Myocyte (in vitro differentiated cells): ENCODE measurements around the gene PTPRH. TPM values are rescaled to one million over a fixed set of nuclear protein-coding genes. Genes with fewer than 3 reads are reported as not detected.
"Not testable (repeated sequence)": the region's sequence is repeated elsewhere in the genome, so short reads cannot be mapped to it uniquely, and the experiment has no call there.

Experiments
- DNase-seq: peaks from one replicate; pipeline ENCODE4 v3.0.0-alpha.2; 2012; ENCODE audit warnings: low read depth
- total RNA-seq: library from RNA; depleted of rRNA; stranded (reverse); fragments of >200 nt; gene quantifications from 2 replicates; pipeline ENCODE4 v1.2.3, GENCODE V29; 2014

Gene PTPRH
- total RNA-seq, 1 donor from 2014 or later = 0.05 TPM

DNA sequence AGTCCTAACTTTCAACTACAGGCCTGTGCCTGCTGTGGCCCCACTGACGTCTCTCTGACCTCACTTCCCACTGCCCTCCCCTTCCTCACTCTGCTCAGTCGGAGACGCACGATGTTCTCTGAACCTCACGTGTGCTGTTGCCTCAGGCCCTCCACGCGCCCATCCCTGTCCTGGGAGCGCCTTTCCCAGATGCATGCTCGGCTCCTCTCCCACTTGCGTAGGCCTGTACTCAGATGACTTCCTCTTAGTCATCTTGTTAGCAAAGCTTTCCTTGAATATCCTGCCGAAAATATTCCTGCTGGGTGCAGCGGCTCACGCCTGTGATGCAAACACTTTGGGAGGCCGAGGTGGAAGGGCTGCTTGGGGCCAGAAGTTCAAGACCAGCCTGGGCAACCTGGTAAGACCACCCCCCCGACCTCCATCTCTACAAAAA, 19.9 kb downstream of the PTPRH start:
- peak; percentile 41 for DNase-seq

DNA sequence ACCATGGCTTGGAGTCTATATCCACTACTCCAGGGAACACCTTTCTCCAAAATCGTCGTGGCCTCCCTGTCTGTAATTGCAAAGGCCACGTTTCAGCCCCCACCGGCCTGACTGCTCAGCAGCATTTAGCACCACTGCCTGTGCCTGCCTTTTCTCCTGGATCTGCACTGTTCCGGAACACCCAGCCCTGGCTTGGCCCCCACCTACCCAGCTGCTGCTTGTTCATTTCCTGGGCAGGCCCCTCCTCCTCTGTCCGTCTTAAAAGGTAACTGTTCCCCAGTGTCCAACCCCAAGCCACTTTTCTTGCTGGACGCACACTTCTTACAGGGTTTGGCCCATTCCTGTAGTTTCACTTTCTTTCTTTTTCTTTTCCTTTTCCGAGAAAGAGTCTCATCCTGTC, 20.7 kb downstream of the PTPRH start:
- DNase-seq = no peak

DNA sequence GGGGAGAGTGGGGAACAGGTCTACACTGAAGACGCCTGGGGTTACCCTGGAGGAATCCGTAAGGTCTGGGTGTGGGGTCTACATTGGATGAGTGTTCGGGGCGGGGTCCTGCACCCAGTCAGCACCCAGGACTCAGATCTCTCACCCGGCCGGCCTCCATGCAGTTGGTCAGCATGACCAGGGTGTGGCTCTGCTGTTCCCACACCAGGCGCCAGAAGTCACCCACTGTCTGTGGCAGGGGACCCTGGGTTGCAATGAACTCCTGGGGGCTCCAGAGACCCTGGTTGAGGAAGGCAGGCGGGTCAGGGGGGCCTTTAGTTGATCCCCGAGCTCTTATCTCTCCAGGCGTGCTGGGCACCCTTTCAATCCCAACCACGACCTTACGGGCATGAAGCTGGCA, 23.2 kb downstream of the PTPRH start:
- no peak for DNase-seq

GRCh38 chr19:55181740-55182139, 27.6 kb downstream of the PTPRH start:
- no peak for DNase-seq

DNA sequence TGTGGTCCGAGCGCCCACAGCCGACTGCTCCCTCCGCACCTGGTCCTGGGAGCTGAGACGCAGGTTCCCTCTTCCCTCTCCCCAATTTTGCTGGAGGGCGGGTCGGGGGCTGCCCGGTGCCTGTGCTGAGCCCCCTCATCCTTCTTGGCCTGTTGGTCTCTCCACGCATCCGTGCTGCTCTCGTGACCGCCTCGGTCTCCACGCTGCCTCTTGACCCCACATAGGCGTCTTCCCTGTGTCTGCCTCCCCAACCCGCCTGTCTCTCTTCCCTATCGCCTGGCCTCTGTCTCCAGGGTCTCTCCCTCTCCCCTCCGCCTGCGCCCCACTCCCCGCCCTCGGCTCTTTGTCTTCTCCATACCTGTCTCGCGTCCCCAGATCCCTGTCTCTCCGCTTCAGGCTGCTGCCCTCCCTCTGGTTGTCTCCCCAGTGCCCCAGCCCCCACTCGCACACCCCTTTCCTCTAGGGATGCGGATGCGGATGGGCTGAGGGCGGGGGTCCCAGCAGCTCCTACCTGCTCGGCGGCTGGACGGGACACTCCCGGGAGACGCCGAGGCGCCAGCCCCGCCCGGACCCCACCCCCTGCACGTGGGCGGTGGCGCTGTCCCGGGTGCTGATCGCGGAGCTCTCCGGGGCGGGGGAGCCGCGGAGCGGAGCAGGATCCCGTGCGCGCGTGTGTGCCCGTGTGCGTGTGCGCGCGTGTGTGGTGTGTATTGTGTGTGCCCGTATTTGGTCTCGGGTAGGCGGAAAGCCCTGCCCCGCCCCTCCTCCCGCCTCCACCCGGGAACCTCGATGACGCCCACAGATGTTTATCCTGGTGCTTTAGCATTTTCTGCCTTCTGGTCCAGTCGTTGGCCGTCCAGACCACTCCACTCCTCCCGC, 29.5 kb downstream of the PTPRH start, which contains the start of gene SYT5:
TSS of gene SYT5 (minus strand) at position 684 of the 879 bp plus-strand sequence. CDS start 1,248 bp downstream, outside the sequence.
- DNase-seq = peak; percentile 33

GRCh38 chr19:55178781-55179599, 30.3 kb downstream of the PTPRH start:
- peak; percentile 76 for DNase-seq

GRCh38 chr19:55176076-55176475, 33.2 kb downstream of the PTPRH start:
- no peak for DNase-seq

GRCh38 chr19:55175117-55175867, 34.0 kb downstream of the PTPRH start:
- DNase-seq = no peak

GRCh38 chr19:55174425-55175116, 34.7 kb downstream of the PTPRH start:
- DNase-seq = no peak

DNA sequence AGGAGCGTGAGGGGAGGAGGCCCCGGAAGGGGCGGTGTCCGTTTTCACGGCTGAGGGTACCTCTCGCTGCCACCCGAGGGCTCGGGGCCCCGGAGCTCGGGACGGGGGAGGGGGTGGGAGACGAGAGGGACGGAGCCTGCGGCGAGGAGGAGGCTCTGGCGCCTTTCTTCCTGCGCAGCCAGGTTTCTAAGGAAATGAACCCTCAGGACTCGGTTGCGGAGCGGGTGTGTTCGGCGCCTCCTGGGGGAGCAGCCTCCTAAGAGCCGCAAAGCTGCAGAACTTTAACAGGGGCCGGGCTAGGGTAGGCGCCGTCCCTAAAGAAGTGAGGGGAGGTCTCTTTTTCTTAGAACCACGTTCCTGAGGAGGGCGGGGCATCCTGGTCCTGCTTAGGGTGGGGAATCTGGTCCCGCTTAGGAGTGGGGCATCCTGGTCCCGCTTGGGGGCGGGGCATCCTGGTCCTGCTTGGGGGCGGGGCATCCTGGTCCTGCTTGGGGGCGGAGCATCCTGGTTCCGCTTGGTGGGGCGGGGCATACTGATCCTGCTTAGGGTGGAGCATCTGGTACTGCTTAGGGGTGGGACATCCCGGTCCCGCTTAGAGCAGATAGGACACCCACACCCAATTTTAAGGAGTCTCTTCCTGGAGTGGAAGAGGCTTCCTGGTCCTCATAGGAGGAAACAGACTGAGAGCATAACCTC, 35.4 kb downstream of the PTPRH start:
- peak; percentile 65 for DNase-seq

DNA sequence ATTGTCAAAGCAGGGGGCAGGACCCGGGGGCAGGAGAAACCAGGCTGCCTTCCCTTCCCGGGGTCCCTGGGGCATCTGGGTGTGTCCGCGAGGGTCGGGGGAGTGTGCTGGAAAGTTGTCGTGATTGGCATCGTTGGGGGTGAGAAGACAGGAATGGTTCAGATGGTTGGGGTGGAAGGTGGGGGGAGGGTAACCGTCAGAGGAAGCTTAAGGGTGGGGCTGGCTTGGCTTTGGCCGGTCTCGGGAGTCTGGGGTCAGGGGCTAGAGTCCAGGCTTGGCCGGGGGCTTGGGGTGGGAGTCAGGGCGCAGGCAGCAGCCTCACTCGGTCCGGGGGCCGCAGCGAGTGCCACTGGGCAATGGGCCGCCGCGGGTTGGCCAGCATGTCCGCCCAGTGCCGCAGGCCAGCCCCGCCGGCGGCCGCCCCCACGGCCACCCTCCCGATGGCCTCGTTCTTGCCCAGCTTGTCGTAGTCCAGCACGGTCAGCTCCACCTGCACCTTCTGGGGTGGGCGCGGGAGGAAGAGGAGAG, 36.1 kb downstream of the PTPRH start:
- DNase-seq = no peak

DNA sequence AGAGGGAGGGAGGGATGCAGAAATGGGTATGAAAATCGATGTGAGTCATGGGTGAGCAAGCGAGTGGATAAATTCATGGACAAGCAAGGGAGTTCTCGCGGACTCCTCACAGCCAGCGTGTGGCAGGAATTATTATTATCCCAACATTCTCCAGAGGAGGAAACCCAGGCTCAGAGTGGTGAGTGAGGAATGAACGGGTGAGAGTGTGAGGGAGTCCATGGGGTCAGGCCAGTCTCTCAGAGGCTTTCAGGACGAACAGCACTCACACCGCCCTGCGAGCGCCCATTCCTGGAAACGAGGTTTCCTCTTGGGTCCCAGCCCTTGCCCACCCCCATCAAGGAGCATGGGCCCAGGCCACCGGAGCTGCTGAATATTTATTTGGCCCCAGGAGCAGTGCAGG, 36.6 kb downstream of the PTPRH start:
- DNase-seq = no peak

DNA sequence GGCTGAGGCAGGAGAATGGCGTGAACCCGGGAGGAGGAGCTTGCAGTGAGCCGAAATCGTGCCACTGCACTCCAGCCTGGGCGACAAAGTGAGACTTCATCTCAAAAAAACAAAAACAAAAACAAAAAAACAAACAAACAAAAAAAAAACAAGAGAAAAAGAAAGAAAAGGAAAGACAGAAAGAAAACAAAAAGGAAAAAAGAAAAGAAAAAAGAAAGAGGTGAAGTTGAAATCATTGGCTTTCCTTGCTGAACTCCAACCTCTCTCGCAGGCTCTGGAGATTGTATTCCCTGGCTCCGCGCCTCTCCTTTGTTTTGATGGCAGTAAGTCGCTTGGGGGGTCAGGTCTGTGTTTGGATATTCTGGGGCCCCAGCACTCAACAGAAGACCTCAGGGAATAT, 37.0 kb downstream of the PTPRH start:
- DNase-seq = not testable (repeated sequence)

- no peak for DNase-seq
Observed at GRCh38 chr19:55171440-55171839, 37.9 kb downstream of the PTPRH start.

GRCh38 chr19:55169136-55169535, 40.2 kb downstream of the PTPRH start:
- DNase-seq = no peak

- DNase-seq = peak; percentile 99
Observed at GRCh38 chr19:55166530-55167268, 42.6 kb downstream of the PTPRH start, which contains the start of gene DNAAF3. DNAAF3 (minus strand) TSS chr19:55166613; CDS start chr19:55166413, 200 bp downstream.

DNA sequence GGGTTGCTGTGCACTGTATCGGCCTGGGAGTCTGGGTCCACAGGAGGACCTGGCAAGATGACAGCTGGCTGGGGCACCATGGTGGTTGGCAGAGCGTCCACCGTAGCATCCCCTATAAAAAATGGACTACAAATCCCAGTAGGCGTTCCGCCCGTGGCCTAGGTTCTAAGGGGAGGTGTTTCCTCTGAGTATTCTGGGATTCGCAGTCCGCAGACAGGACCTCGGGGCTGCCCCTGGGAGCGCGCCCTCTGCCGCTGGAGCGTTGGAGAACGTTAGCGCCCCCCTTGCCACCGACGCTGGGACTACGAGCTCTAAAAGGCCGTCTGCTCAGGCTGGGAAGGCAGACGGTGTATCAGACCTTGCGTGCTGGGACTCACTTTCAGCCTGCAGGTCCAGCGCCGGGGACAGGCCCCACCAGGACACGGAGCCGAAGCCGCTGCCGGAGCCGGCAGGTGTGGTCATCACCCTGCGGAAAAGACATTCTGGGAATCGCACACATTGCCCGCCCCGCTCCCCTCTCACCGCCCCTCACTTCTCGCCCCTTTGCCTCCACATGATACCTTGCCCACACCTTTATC, 43.3 kb downstream of the PTPRH start:
- DNase-seq = peak; percentile 87

- no peak for DNase-seq
Observed at GRCh38 chr19:55161571-55162322, 47.6 kb downstream of the PTPRH start.
